AG04449 (cell line): ENCODE results near the gene ZNF644.

Source experiments
- CTCF ChIA-PET: fragments of 350-600 bp; formaldehyde crosslinking; extraction: SDS; loops from one replicate; lab custom pipeline; 2021; ENCODE audit warnings: antibody characterized with exemption; lab: Yijun Ruan, JAX
- POLR2A ChIA-PET: fragments of 400-600, 350-600 bp; formaldehyde crosslinking; extraction: SDS; loops from one replicate; lab custom pipeline; 2020; ENCODE audit warnings: antibody characterized with exemption, inconsistent platforms; lab: Yijun Ruan, JAX
- DNase-seq: peaks from one replicate; pipeline ENCODE4 v3.0.0-alpha.2; 2010; ENCODE audit warnings: low read depth, low spot score
- H3K4me3 ChIP-seq: 2 replicates; pipeline ENCODE4 v1.5.1; 2011; ENCODE audit warnings: low read depth, mild to moderate bottlenecking, control low read depth, low read length
- TF ChIP-seq, protein P1 (sequence below): IDR thresholded peaks from one replicate; pipeline ENCODE4 v1.5.1; 2011; ENCODE audit warnings: mild to moderate bottlenecking, moderate library complexity, low read length, control low read depth, inconsistent platforms; ENCODE audit not compliant: insufficient read depth; ENCODE audit errors: missing control alignments

Gene ZNF644

GRCh38 chr1:90963651-90964050 lies 58.2 kb downstream of the ZNF644 start:
- ChIA-PET CTCF (interaction anchor here (2.8 to 3.4 kb wide), 2 partner anchors 11 to 242 kb away, joined by 7 to 15 read pairs; no protein-coding TSS in a partner anchor), POLR2A (no interaction called here)
- DNase-seq, result no peak
- no peak overlapping the region for H3K4me3 ChIP-seq
- TF ChIP-seq, protein P1, sequence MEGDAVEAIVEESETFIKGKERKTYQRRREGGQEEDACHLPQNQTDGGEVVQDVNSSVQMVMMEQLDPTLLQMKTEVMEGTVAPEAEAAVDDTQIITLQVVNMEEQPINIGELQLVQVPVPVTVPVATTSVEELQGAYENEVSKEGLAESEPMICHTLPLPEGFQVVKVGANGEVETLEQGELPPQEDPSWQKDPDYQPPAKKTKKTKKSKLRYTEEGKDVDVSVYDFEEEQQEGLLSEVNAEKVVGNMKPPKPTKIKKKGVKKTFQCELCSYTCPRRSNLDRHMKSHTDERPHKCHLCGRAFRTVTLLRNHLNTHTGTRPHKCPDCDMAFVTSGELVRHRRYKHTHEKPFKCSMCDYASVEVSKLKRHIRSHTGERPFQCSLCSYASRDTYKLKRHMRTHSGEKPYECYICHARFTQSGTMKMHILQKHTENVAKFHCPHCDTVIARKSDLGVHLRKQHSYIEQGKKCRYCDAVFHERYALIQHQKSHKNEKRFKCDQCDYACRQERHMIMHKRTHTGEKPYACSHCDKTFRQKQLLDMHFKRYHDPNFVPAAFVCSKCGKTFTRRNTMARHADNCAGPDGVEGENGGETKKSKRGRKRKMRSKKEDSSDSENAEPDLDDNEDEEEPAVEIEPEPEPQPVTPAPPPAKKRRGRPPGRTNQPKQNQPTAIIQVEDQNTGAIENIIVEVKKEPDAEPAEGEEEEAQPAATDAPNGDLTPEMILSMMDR, result no peak

DNA sequence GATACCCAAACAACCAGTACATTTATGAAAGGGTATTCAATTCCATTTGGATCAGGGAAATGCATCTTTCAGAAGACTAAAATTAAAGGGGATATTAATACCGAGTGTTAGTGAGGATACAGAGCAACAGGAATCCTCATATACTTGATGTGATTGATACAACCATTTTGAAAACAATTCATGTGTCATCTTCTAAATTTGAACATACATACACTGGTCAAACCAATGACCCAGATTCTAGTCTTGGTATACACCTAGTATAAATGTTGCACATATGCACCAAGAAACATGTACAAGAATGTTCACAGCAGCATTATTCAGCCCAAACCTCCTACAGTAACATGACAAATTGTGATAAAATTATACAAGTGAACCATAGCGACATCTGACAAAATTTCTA lies 58.6 kb downstream of the ZNF644 start:
- ChIA-PET CTCF (interaction anchor here (2.8 to 3.4 kb wide), 2 partner anchors 11 to 241 kb away, joined by 7 to 15 read pairs; no protein-coding TSS in a partner anchor), POLR2A (no interaction called here)
- no peak overlapping the region for H3K4me3 ChIP-seq
- TF ChIP-seq, protein P1, result no peak
- DNase-seq, result no peak

DNA sequence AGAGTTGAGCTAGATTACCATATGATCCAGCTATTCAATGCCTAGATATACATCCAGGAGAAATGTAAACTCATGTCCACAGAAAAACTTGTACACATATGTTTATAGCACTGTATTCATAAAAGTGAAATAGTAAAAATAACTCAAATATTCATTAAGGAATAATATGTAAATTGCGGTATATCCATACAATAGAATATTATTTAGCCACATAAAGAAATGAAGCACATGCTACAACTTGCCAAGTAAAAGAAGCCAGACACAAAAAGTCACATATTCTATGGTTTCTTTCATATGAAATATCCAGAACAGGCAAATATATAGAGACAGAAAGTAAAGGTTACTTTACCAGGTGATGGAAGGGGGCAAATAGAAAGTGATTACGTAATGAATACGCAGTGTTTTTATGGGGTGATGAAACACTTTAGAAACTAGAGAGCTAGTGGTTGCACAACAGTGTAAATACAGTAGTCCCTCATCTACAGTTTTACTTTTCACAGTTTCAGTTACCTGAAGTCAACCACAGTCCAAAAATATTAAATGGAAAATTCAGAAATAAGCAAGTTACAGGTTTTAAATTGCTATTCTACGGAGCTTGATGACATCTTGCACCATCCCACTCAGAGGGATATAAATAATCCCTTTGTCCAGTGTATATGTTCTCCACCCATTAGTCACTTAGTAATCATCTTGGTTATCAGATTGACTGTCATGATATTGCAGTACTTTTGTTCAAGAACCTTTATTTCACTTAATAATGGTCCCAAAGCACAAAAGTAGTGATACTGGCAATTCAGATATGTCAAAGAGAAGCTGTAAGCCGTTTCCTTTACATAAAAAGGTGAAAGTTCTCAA lies 62.3 kb downstream of the ZNF644 start:
- TF ChIP-seq, protein P1, result no peak
- CTCF ChIA-PET, result interaction anchor here (1.3 to 1.6 kb wide), 3 partner anchors 8 to 238 kb away, joined by 3 to 6 read pairs (median 6); no protein-coding TSS in a partner anchor
- POLR2A ChIA-PET, result no interaction called here
- H3K4me3 ChIP-seq, result no peak overlapping the region
- DNase-seq, result no peak

GRCh38 chr1:90957497-90957896 lies 64.3 kb downstream of the ZNF644 start:
- DNase-seq, result no peak
- no peak overlapping the region for H3K4me3 ChIP-seq
- ChIA-PET POLR2A (no interaction called here), CTCF (no interaction called here)
- TF ChIP-seq, protein P1, result no peak

DNA sequence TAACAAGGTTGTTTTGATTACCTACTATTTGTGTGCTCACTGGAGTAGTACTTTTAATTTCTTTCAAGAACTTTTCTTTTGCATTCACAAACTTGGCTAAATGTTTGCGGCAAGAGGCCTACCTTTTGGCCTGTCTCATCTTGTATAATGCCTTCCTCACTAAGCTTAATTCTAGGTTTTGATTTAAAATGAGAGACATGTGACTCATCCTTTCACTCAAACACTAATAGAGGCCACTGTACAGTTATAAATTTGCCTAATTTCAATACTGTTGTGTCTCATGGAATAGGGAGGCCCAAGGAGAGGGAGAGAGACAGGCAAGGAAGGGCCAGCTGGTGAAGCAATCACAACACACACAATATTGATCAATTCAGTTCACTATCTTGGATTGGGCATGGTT lies 66.1 kb downstream of the ZNF644 start:
- no peak for DNase-seq
- TF ChIP-seq, protein P1, result no peak
- H3K4me3 ChIP-seq, result no peak overlapping the region
- ChIA-PET POLR2A (no interaction called here), CTCF (interaction anchor here (0.9 kb wide), 1 partner anchor 9 kb away, joined by 3 read pairs; no protein-coding TSS in a partner anchor)

DNA sequence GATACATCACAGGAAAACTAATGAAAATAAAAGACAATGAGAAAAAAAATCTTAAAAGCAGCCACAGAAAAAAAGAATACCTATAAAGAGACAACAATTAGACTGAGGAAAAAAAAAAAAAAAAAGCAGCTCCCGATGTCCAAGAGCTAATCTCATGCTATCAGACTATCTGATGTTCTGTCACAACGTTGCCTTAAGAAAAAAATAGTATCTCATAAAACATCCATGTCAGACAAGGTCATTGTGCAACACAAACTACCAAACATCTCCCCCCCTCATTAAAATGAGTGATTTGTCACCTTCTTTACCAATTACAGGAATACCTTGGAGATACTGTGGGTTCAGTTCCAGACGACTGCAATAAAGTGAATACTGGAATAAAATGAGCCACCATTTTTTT lies 68.9 kb downstream of the ZNF644 start:
- TF ChIP-seq, protein P1, result no peak
- ChIA-PET CTCF (interaction anchor here (0.6 kb wide), 1 partner anchor 14 kb away, joined by 3 read pairs; no protein-coding TSS in a partner anchor), POLR2A (no interaction called here)

More for the DNA sequence above, 68.9 kb downstream of the ZNF644 start:
- no peak for DNase-seq
- H3K4me3 ChIP-seq, result no peak overlapping the region
